Heart left ventricle (tissue), 16 donors: ENCODE measurements around the gene ELOVL5. TPM values are rescaled to one million over a fixed set of nuclear protein-coding genes. Genes with fewer than 3 reads are reported as not detected.

Source experiments
- ATAC-seq, 4 donors: fragments of 200-7000 bp; cut with Tn5 transposase; one replicate each; pipeline ENCODE4 v1.9.1; 2020 to 2022; ENCODE audit warnings: moderate library complexity in 4 of 4, mild to moderate bottlenecking in 3 of 4, moderate number of reproducible peaks in 1 of 4
- DNase-seq, 5 donors: peaks; one replicate each; pipeline ENCODE4 v3.0.0-alpha.2; 2020
- H3K27ac ChIP-seq, 12 donors: fragments of 200-600 bp; sonication (generic) in 4 of 12; one replicate each; pipeline versions ENCODE4 v1.5.0 to v1.8.0; 2016 to 2022; ENCODE audit warnings: mild to moderate bottlenecking in 2 of 12
- H3K27me3 ChIP-seq, 9 donors: fragments of 200-600 bp; sonication (generic) in 2 of 9; one replicate each; pipeline versions ENCODE4 v1.5.1 to v1.8.0; 2016 to 2022; ENCODE audit warnings: mild to moderate bottlenecking in 3 of 9
- H3K36me3 ChIP-seq, 9 donors: fragments of 200-600 bp; sonication (generic) in 2 of 9; one replicate each; pipeline versions ENCODE4 v1.5.0 to v1.8.0; 2018 to 2022; ENCODE audit warnings: mild to moderate bottlenecking in 2 of 9
- H3K4me1 ChIP-seq, 12 donors: fragments of 200-600 bp; sonication (generic) in 4 of 12; one replicate each; pipeline versions ENCODE4 v1.5.0 to v1.8.0; 2016 to 2022; ENCODE audit warnings: mild to moderate bottlenecking in 3 of 12
- H3K4me3 ChIP-seq, 12 donors: fragments of 200-600 bp; sonication (generic) in 4 of 12; one replicate each; pipeline versions ENCODE4 v1.5.0 to v1.8.0; 2017 to 2022; ENCODE audit warnings: mild to moderate bottlenecking in 9 of 12, moderate library complexity in 4 of 12
- H3K9me3 ChIP-seq, 12 donors: fragments of 200-600 bp; sonication (generic) in 4 of 12; one replicate each; pipeline versions ENCODE4 v1.5.0 to v1.8.0; 2016 to 2022; ENCODE audit warnings: mild to moderate bottlenecking in 1 of 12
- POLR2A ChIP-seq, 2 donors: fragments of 450-650 bp; IDR thresholded peaks; one replicate each; pipeline ENCODE4 v1.6.1; 2017; ENCODE audit warnings: antibody characterized with exemption in 2 of 2, mild to moderate bottlenecking in 2 of 2, moderate library complexity in 2 of 2
- WGBS, 4 donors: extraction: QIAGEN DNeasy Blood & Tissue Kit in 2 of 4; methylation state at CpG; one replicate each; pipeline versions ENCODE4 v1.1.5 to v1.1.7; 2013 to 2018; 5-methylcytosine and 5-hydroxymethylcytosine counted together
- intact Hi-C, 10 donors: fragments of 100-400 bp; cut with DNase I; formaldehyde crosslinking; loops; one replicate each; pipeline versions ENCODE4 v1.11.1 to v1.14.2; 2022
- polyA plus RNA-seq, 2 donors: library from polyadenylated mRNA; stranded (reverse); fragments of 200-250 nt; gene quantifications; one replicate each; pipeline ENCODE4 v1.2.3, GENCODE V29; 2013
- total RNA-seq, 9 donors: library from RNA; depleted of rRNA in 2 of 9; stranded (reverse); fragments of >200 nt in 2 of 9; fragmentation: NEBNext Ultra II Directional in 3 of 9; extraction: Animal tissue kit (Norgen Biotek cat#: 25700) in 3 of 9; gene quantifications; one replicate each; pipeline versions ENCODE4 v1.1.0 to v1.2.4, GENCODE V29; 2016 to 2023
- TF ChIP-seq, protein P1 (sequence below), 12 donors: fragments of 200-600 bp; sonication (generic) in 4 of 12; IDR thresholded peaks; one replicate each; pipeline versions ENCODE4 v1.5.0 to v1.8.0; 2018 to 2022; ENCODE audit warnings: antibody characterized with exemption in 12 of 12, mild to moderate bottlenecking in 5 of 12
- donor health status: ischemic (EF 13 %, LVEDD 7.1; RV severe dilation, severe dysfunction).
- donor health status: healthy with polysubstance abuse.
- donor health status: DM: no; HTN: yes; CAD: no.
- donor health status: DM: no; HTN: no; CAD: no.
- donor health status: ischemic (EF 25% LVEDD 6.9; RV normal size, moderate dysfunction).
- donor health status: ischemic (EF 25% LVEDD 5.7; RV mildly dilated, moderate dysfunction).
- donor health status: healthy.
- donor health status: DM: yes; HTN: yes; CAD: no.
- donor health status: ischemic (EF 35%, LVEDD 5.7; RV mildly dilated, moderate dysfunction).
- donor health status: nonischemic (EF 11% LVEDD 7.7; RV severe dilation, severe dysfunction).
- donor health status: DM: yes; HTN: yes; CAD: no.
- donor health status: PGD.
- donor health status: ischemic (EF 29% LVEDD 5.4; RV normal size, mild dysfunction).
- donor health status: nonischemic (EF 23%, LVEDD 6.1; RV moderate dilation, normal function).

The ELOVL5 gene
- total and polyA plus RNA-seq, 11 donors, result 9.6 to 47.9 (median 29.3) TPM

DNA sequence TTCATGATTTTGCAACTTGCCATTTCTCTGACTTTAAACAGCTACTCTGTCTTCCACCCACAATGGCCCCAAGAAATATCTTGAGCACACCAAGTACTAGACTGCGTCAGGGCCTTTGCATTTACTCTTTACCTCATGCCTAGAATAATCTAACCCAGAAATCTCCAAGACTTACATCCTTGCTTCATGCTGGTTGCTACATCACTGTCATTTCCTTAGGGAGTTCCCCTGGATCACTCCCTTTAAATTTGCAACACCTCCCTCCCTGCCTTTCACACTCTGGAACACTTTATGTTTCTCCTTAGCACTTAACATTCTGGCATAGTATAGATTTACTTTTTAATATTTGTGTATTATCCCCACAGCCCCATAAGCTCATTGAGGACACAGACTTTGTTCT is 4.9 kb upstream of the ELOVL5 start:
- Histone ChIP-seq H3K4me1 (peaks cover 0 to 16% (median 5%) of the 10 kb centered on the region in 12 donors), H3K4me3 (no peak overlapping the region), H3K36me3 (no peaks in the 10 kb centered on the region), H3K9me3 (no peaks in the 10 kb centered on the region), H3K27me3 (no peaks in the 10 kb centered on the region), H3K27ac (no peak overlapping the region)
- intact Hi-C loops, result loop anchor here in 2 of 10 donors (10.0 kb wide), 2 partner anchors 89 to 131 kb away; no protein-coding TSS in a partner anchor
- ATAC-seq (no peak), DNase-seq (no peak)
- TF ChIP-seq POLR2A (IDR thresholded peaks at IDR 0.05), result no peak
- TF ChIP-seq, protein P1, sequence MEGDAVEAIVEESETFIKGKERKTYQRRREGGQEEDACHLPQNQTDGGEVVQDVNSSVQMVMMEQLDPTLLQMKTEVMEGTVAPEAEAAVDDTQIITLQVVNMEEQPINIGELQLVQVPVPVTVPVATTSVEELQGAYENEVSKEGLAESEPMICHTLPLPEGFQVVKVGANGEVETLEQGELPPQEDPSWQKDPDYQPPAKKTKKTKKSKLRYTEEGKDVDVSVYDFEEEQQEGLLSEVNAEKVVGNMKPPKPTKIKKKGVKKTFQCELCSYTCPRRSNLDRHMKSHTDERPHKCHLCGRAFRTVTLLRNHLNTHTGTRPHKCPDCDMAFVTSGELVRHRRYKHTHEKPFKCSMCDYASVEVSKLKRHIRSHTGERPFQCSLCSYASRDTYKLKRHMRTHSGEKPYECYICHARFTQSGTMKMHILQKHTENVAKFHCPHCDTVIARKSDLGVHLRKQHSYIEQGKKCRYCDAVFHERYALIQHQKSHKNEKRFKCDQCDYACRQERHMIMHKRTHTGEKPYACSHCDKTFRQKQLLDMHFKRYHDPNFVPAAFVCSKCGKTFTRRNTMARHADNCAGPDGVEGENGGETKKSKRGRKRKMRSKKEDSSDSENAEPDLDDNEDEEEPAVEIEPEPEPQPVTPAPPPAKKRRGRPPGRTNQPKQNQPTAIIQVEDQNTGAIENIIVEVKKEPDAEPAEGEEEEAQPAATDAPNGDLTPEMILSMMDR (IDR thresholded peaks at IDR 0.05), result no peak
- 83 to 92% (median 89%) methylated on average over 1 of the region's 1 CpG for WGBS, 4 donors

DNA sequence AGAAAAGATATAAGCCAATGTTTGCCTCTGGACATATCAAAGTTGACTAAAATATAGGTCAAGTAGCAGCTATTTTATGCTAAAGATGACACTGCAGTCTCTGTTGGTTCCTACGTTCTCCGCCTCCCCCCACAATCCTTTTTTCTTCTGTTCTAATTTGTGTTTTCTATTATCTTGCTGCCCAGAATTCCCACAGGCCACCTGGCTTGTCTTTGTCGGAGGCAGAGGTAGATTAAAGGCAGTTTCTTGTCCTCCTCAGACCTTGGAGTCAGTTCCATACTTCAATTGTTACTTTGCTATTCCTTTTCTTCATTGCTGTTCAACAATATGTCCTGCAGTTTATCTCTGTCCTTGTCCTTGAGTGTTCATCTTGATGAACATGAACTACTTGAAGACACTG is 3.6 kb upstream of the ELOVL5 start:
- Histone ChIP-seq H3K36me3 (no peaks in the 10 kb centered on the region), H3K4me3 (no peak overlapping the region), H3K9me3 (no peaks in the 10 kb centered on the region), H3K27me3 (no peaks in the 10 kb centered on the region), H3K27ac (no peak overlapping the region), H3K4me1 (peaks cover 0 to 9% (median 2%) of the 10 kb centered on the region in 12 donors)
- ATAC-seq (no peak), DNase-seq (no peak)
- 71 to 85% (median 81%) methylated on average over 3 of the region's 3 CpGs for WGBS, 4 donors
- TF ChIP-seq, protein P1 (IDR thresholded peaks at IDR 0.05), result no peak
- no peak for TF ChIP-seq POLR2A (IDR thresholded peaks at IDR 0.05)
- intact Hi-C loops, result loop anchor here in 2 of 10 donors (10.0 kb wide), 2 partner anchors 88 to 132 kb away; no protein-coding TSS in a partner anchor

DNA sequence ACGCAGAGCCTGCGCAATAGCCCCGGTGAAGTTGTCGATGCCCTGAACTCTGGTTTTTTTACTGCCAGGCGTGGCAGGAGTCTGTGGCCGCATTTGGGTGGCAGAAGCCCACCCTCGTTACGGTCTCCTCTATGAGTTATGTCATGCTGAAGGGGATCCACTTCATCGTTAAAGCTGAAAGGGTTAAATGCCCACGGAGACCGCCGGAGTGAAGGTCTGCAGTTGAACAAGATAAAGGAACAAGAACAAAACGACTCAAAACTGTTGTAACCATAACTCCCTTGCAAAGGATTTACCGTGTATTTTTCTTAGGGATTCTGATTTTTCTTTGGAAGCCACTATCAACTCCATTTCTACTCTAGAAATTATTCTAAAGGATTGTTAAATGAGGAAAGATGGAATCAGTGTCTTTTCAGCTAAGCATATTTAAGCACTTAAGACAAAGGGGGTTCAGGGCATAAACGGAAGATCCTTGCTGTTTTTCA is 501 bp upstream of the ELOVL5 start:
- peaks cover 0 to 6% (median 0%) of the 10 kb centered on the region in 9 donors for H3K36me3 ChIP-seq
- H3K27me3 ChIP-seq, result no peaks in the 10 kb centered on the region
- H3K4me1 ChIP-seq, result peaks cover 3 to 36% (median 13%) of the 10 kb centered on the region in 12 donors
- DNase-seq (no peak), ATAC-seq (no peak)
- TF ChIP-seq, protein P1 (IDR thresholded peaks at IDR 0.05), result no peak
- no peak for TF ChIP-seq POLR2A (IDR thresholded peaks at IDR 0.05)
- no peaks in the 10 kb centered on the region for H3K9me3 ChIP-seq
- intact Hi-C loops, result loop anchor here (2.0 to 5.0 kb wide), 8 partner anchors 47 to 198 kb away; partner anchors contain the start of gene GCLC (in 1 of the 10)
- peak overlapping the region; percentile 89 to 100 (median 97) for H3K27ac ChIP-seq
- peak overlapping the region; percentile 75 to 98 (median 90) for H3K4me3 ChIP-seq
- WGBS, 4 donors, result 4 to 7% (median 5%) methylated on average over 15 of the region's 15 CpGs

DNA sequence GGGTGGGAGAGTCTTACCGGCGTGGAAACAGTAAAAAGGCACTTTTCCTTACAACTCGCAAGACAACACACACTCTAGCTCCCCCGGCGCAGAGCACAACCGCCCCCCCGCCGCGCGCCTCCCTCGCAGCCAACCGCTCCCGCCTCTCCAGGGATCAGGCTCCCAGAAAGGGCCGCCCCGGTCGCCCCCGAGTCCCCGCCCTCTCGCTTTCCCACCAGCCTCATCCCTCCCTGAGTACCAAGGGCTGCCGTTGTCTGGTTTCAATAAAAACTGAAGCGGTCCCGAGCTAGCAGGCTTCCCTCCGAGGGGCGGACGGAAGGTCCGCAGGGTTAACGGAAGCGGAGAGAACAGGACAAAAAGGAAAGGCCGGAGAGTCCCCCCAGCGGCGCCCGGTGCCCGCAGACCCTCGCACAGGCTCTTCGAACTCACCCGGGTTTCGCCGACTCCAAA is 804 bp downstream of the ELOVL5 start:
- DNase-seq (peak; percentile 76 to 86 (median 85)), ATAC-seq (peak; percentile 64 to 85 (median 82))
- intact Hi-C loops, result loop anchor here (2.0 to 5.0 kb wide), 8 partner anchors 46 to 199 kb away; partner anchors contain the start of gene GCLC (in 1 of the 10)
- peak overlapping the region; percentile 75 to 98 (median 90) for H3K4me3 ChIP-seq
- H3K27me3 ChIP-seq, result no peaks in the 10 kb centered on the region
- H3K36me3 ChIP-seq, result peaks cover 0 to 6% (median 0%) of the 10 kb centered on the region in 9 donors
- peak overlapping the region; percentile 89 to 100 (median 97) for H3K27ac ChIP-seq
- 0 to 1% (median 0%) methylated on average over 17 to 38 of the region's 38 CpGs for WGBS, 4 donors
- H3K4me1 ChIP-seq, result peaks cover 3 to 47% (median 17%) of the 10 kb centered on the region in 12 donors
- no peaks in the 10 kb centered on the region for H3K9me3 ChIP-seq
- TF ChIP-seq POLR2A (IDR thresholded peaks at IDR 0.05), result no peak
- TF ChIP-seq, protein P1 (IDR thresholded peaks at IDR 0.05), result no peak
